H9 (cell line): ENCODE data around the gene MOB3B. TPM values are rescaled to one million over a fixed set of nuclear protein-coding genes. Genes with fewer than 3 reads are reported as not detected.

Source experiments
- DNase-seq: peaks from one replicate; pipeline ENCODE4 v3.0.0-alpha.2; 2017
- H2AFZ ChIP-seq: one replicate; pipeline ENCODE4 v1.6.1; 2013; ENCODE audit warnings: mild to moderate bottlenecking, low read length, control low read depth, moderate library complexity
- H2AK5ac ChIP-seq: 2 replicates; pipeline ENCODE4 v1.6.1; 2013; ENCODE audit warnings: low read length, control low read depth, mixed read lengths; ENCODE audit not compliant: insufficient read length
- H2BK120ac ChIP-seq: one replicate; pipeline ENCODE4 v1.6.1; 2013; ENCODE audit warnings: low read depth, mild to moderate bottlenecking, low read length, control low read depth, inconsistent platforms; ENCODE audit not compliant: poor library complexity, severe bottlenecking
- H2BK12ac ChIP-seq: 2 replicates; pipeline ENCODE4 v1.6.1; 2013; ENCODE audit warnings: low read length, control low read depth, mixed read lengths, low read depth; ENCODE audit not compliant: insufficient read length
- H2BK15ac ChIP-seq: 2 replicates; pipeline ENCODE4 v1.6.1; 2013; ENCODE audit warnings: low read depth, low read length, control low read depth
- H2BK20ac ChIP-seq: one replicate; pipeline ENCODE4 v1.6.1; 2013; ENCODE audit warnings: low read depth, mild to moderate bottlenecking, low read length, control low read depth, inconsistent platforms; ENCODE audit not compliant: poor library complexity, severe bottlenecking
- H2BK5ac ChIP-seq: 2 replicates; pipeline ENCODE4 v1.6.1; 2013; ENCODE audit warnings: low read length, control low read depth, mixed read lengths; ENCODE audit not compliant: insufficient read length
- H3K14ac ChIP-seq: 2 replicates; pipeline ENCODE4 v1.6.1; 2013; ENCODE audit warnings: low read length, control low read depth; ENCODE audit not compliant: insufficient read depth
- H3K18ac ChIP-seq: 2 replicates; pipeline ENCODE4 v1.6.1; 2013; ENCODE audit warnings: low read depth, mild to moderate bottlenecking, mixed read lengths, low read length, control low read depth; ENCODE audit not compliant: insufficient read length
- H3K23ac ChIP-seq: 2 replicates; pipeline ENCODE4 v1.6.1; 2013; ENCODE audit warnings: low read length, control low read depth, mixed read lengths, low read depth; ENCODE audit not compliant: insufficient read length
- H3K23me2 ChIP-seq: 2 replicates; pipeline ENCODE4 v1.6.1; 2013; ENCODE audit warnings: low read depth, mild to moderate bottlenecking, mixed read lengths, low read length, control low read depth; ENCODE audit not compliant: insufficient read length, poor library complexity, severe bottlenecking
- H3K27ac ChIP-seq: 2 replicates; pipeline ENCODE4 v1.5.1; 2013; ENCODE audit warnings: low read length, control low read depth, mixed read lengths, low read depth; ENCODE audit not compliant: insufficient read length
- H3K27me3 ChIP-seq: 2 replicates; pipeline ENCODE4 v1.6.1; 2013; ENCODE audit warnings: low read length, control low read depth, inconsistent platforms; ENCODE audit not compliant: insufficient read depth
- H3K4ac ChIP-seq: 2 replicates; pipeline ENCODE4 v1.6.1; 2013; ENCODE audit warnings: low read depth, mild to moderate bottlenecking, control low read depth, inconsistent platforms, low read length, moderate library complexity
- H3K4me1 ChIP-seq: 2 replicates; pipeline ENCODE4 v1.6.1; 2013; ENCODE audit warnings: low read length, control low read depth, inconsistent platforms; ENCODE audit not compliant: insufficient read depth
- H3K4me2 ChIP-seq: 2 replicates; pipeline ENCODE4 v1.6.1; 2013; ENCODE audit warnings: low read length, control low read depth, mixed read lengths; ENCODE audit not compliant: insufficient read length, insufficient read depth
- H3K56ac ChIP-seq: 2 replicates; pipeline ENCODE4 v1.6.1; 2013; ENCODE audit warnings: low read depth, mild to moderate bottlenecking, mixed read lengths, low read length, control low read depth; ENCODE audit not compliant: insufficient read length
- H3K79me1 ChIP-seq: 2 replicates; pipeline ENCODE4 v1.6.1; 2013; ENCODE audit warnings: low read depth, mild to moderate bottlenecking, moderate library complexity, low read length, control low read depth, inconsistent platforms; ENCODE audit not compliant: insufficient read depth, poor library complexity, severe bottlenecking
- H3K79me2 ChIP-seq: 2 replicates; pipeline ENCODE4 v1.6.1; 2013; ENCODE audit warnings: low read length, control low read depth, inconsistent platforms; ENCODE audit not compliant: insufficient read depth
- H3K9ac ChIP-seq: 2 replicates; pipeline ENCODE4 v1.6.1; 2013; ENCODE audit warnings: low read length, control low read depth, mixed read lengths; ENCODE audit not compliant: insufficient read length; ENCODE audit errors: extremely low read depth
- H3K9me3 ChIP-seq: one replicate; pipeline ENCODE4 v1.6.1; 2013; ENCODE audit warnings: low read depth, low read length, inconsistent platforms; ENCODE audit not compliant: control insufficient read depth
- H3T11ph ChIP-seq: one replicate; pipeline ENCODE4 v1.6.1; 2013; ENCODE audit warnings: mild to moderate bottlenecking, low read length, control low read depth, inconsistent platforms
- H4K20me1 ChIP-seq: one replicate; pipeline ENCODE4 v1.6.1; 2013; ENCODE audit not compliant: control insufficient read depth, insufficient read length, insufficient read depth
- H4K5ac ChIP-seq: 2 replicates; pipeline ENCODE4 v1.6.1; 2013; ENCODE audit warnings: low read depth, mild to moderate bottlenecking, mixed read lengths, low read length, control low read depth; ENCODE audit not compliant: insufficient read length
- H4K8ac ChIP-seq: replicated peaks from 2 replicates; pipeline ENCODE4 v1.6.1; 2013; ENCODE audit warnings: low read length, control low read depth, mixed read lengths, low read depth; ENCODE audit not compliant: insufficient read length
- H4K91ac ChIP-seq: 2 replicates; pipeline ENCODE4 v1.6.1; 2013; ENCODE audit warnings: low read depth, mild to moderate bottlenecking, moderate library complexity, mixed read lengths, low read length, control low read depth; ENCODE audit not compliant: insufficient read length
- H3K27ac Mint-ChIP-seq, 3 experiments: 2 replicates in 2 of 3; 3 replicates in 1 of 3; pipeline ENCODE4 v1.8.0; 2020 to 2021; ENCODE audit warnings: mixed read lengths in 3 of 3, mild to moderate bottlenecking in 1 of 3, moderate library complexity in 1 of 3
- H3K27me3 Mint-ChIP-seq: 2 replicates; pipeline ENCODE4 v1.8.0; 2021; ENCODE audit warnings: low read depth, mild to moderate bottlenecking, moderate library complexity, mixed read lengths
- H3K36me3 Mint-ChIP-seq, 3 experiments: 2 replicates in 2 of 3; 3 replicates in 1 of 3; pipeline ENCODE4 v1.8.0; 2020 to 2021; ENCODE audit warnings: low read depth in 3 of 3, mixed read lengths in 3 of 3; ENCODE audit not compliant: insufficient read depth in 1 of 3
- H3K4me1 Mint-ChIP-seq, 2 experiments: 2 replicates each; pipeline ENCODE4 v1.8.0; 2020; ENCODE audit warnings: mixed read lengths in 2 of 2
- H3K4me3 Mint-ChIP-seq, 2 experiments: 2 replicates in 1 of 2; 3 replicates in 1 of 2; pipeline ENCODE4 v1.8.0; 2020 to 2021; ENCODE audit warnings: mild to moderate bottlenecking in 2 of 2, mixed read lengths in 2 of 2, moderate library complexity in 1 of 2
- H3K9me3 Mint-ChIP-seq, 2 experiments: 2 replicates in 1 of 2; 3 replicates in 1 of 2; pipeline ENCODE4 v1.8.0; 2020; ENCODE audit warnings: mild to moderate bottlenecking in 2 of 2, mixed read lengths in 2 of 2, moderate library complexity in 1 of 2
- CTCF ChIP-seq: fragments of 200-600 bp; sonication (generic); conservative IDR thresholded peaks from 3 replicates; pipeline ENCODE4 v1.8.0; 2021; ENCODE audit warnings: antibody characterized with exemption, mild to moderate bottlenecking
- WGBS: extraction: QIAGEN DNeasy Blood & Tissue Kit; methylation state at CpG from one replicate; pipeline ENCODE4 v1.1.7; 2013; ENCODE audit warnings: missing lambda C conversion rate, low lambda C conversion rate, mixed read lengths; ENCODE audit not compliant: insufficient read length; ENCODE audit errors: extremely low coverage; 5-methylcytosine and 5-hydroxymethylcytosine counted together
- total RNA-seq: library from RNA; stranded (reverse); gene quantifications from 2 replicates; pipeline ENCODE4 v1.2.1, GENCODE V29; 2021

The MOB3B gene
- total RNA-seq, 1 experiment from 2014 or later: 9.8 TPM

DNA sequence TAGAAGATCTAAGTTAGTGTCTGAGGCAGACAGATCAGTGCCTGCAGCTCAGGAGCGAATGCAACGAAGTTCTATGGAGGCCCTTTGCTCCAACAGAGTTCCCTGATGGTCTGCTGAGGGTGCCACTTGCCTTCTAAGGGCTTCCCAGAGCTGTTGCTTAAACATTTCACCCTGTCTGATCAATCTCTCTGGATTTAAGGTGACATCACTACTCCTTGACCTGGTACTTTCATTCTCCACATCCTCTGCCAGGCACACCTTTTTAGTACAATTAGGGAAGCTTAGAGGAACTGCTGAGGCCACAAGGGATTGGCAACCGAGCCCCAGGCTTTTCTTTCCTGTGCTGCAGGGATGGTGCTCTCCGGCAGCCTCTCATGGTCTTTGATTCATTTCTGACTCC is 99.7 kb downstream of the MOB3B start:
- Histone ChIP-seq H3K23ac (no peak overlapping the region), H3K23me2 (no peaks in the 10 kb centered on the region), H4K5ac (no peak overlapping the region), H3K4me1 (peaks cover 24% of the 10 kb centered on the region), H2BK15ac (no peak overlapping the region), H2BK5ac (no peak overlapping the region), H3K14ac (no peak overlapping the region), H2AK5ac (no peak overlapping the region), H3K79me2 (no peaks in the 10 kb centered on the region), H3K27ac (no peak overlapping the region), H4K8ac (no peak overlapping the region), H2BK120ac (no peak overlapping the region), H3K9ac (no peak overlapping the region), H2AFZ (no peak overlapping the region), H2BK20ac (no peak overlapping the region), H3T11ph (no peak overlapping the region), H4K20me1 (no peaks in the 10 kb centered on the region), H3K18ac (no peak overlapping the region), H3K4ac (no peak overlapping the region), H3K4me2 (no peak overlapping the region), H3K27me3 (no peaks in the 10 kb centered on the region), H3K56ac (no peak overlapping the region), H3K9me3 (no peaks in the 10 kb centered on the region), H3K79me1 (no peaks in the 10 kb centered on the region), H4K91ac (no peak overlapping the region), H2BK12ac (no peak overlapping the region)
- Mint-ChIP-seq H3K4me1 (peaks cover 69 to 70% of the 10 kb centered on the region in 2 experiments), H3K4me3 (no peak overlapping the region), H3K27me3 (no peaks in the 10 kb centered on the region), H3K27ac (peak overlapping the region in 1 of 3 experiments; percentile 59; a peak in 1 of 7 replicates), H3K36me3 (no peaks in the 10 kb centered on the region; a peak in 1 of 7 replicates), H3K9me3 (no peaks in the 10 kb centered on the region)
- DNase-seq: no peak
- no CpG with 5 or more reads among the region's 4 CpGs for WGBS
- no peak for TF ChIP-seq CTCF
